K562 (cell line): ENCODE results near the gene COX6A2. TPM values are rescaled to one million over a fixed set of nuclear protein-coding genes. Genes with fewer than 3 reads are reported as not detected.

Experiments used
- ATAC-seq: fragments of 200-7000 bp; cut with Tn5 transposase; 3 replicates; pipeline ENCODE4 v1.9.1; 2020; ENCODE audit warnings: moderate library complexity
- BruUV-seq: library from RNA; stranded (reverse); fragments of 400-500 nt; replicated peaks from 2 replicates; lab custom pipeline; 2021; lab: Mats Ljungman, UMichigan
- CTCF ChIA-PET: fragments of 300-600 bp; formaldehyde crosslinking; extraction: SDS; loops from one replicate; lab custom pipeline; 2021; ENCODE audit warnings: low intra/inter-chr PET ratio; lab: Yijun Ruan, JAX
- POLR2A ChIA-PET: fragments of 300-600, 350-650 bp; sonication (Branson Sonifier 250); formaldehyde crosslinking; extraction: SDS; loops from one replicate; lab custom pipeline; 2021; ENCODE audit warnings: antibody characterized with exemption, inconsistent platforms; lab: Yijun Ruan, JAX
- DNase-seq, 4 experiments: peaks; one replicate each; pipeline versions ENCODE4 v3.0.0 to v3.0.0-alpha.2; 2011 to 2018; ENCODE audit warnings: low spot score in 3 of 4, mixed read lengths in 3 of 4; ENCODE audit errors: extremely low read depth in 1 of 4
- FAIRE-seq: peaks from 2 replicates; lab custom pipeline; 2011; peaks lifted over from hg19 to GRCh38; lab: Jason Lieb, UNC
- H2AFZ ChIP-seq: 2 replicates; pipeline ENCODE4 v1.6.0; 2011; ENCODE audit warnings: low read depth, low read length, control low read depth, inconsistent platforms
- H3K27ac ChIP-seq: fragments of 200-600 bp; 3 replicates; pipeline ENCODE4 v1.8.0; 2011; ENCODE audit warnings: low read depth, mild to moderate bottlenecking, control low read depth, inconsistent platforms, low read length, moderate library complexity, mixed read lengths; ENCODE audit errors: extremely low read depth
- H3K27me3 ChIP-seq, 2 experiments: fragments of 300-600 bp in 1 of 2; 2 replicates in 1 of 2; 3 replicates in 1 of 2; pipeline versions ENCODE4 v1.6.0 to v1.8.0; 2011; ENCODE audit warnings: inconsistent platforms in 2 of 2, low read length in 2 of 2, mild to moderate bottlenecking in 1 of 2, mixed read lengths in 1 of 2, moderate library complexity in 1 of 2; ENCODE audit not compliant: control insufficient read depth in 2 of 2, insufficient read depth in 2 of 2
- H3K36me3 ChIP-seq: fragments of 300-600 bp; 3 replicates; pipeline ENCODE4 v1.8.0; 2011; ENCODE audit warnings: mild to moderate bottlenecking, low read length, inconsistent platforms; ENCODE audit not compliant: control insufficient read depth, insufficient read depth
- H3K4me1 ChIP-seq, 2 experiments: fragments of 200-600 bp in 1 of 2; replicated peaks in 1 of 2; 2 replicates in 1 of 2; 3 replicates in 1 of 2; pipeline versions ENCODE4 v1.5.1 to v1.8.0; 2011; ENCODE audit warnings: inconsistent platforms in 2 of 2, low read length in 2 of 2, mild to moderate bottlenecking in 1 of 2, mixed read lengths in 1 of 2, moderate library complexity in 1 of 2; ENCODE audit not compliant: control insufficient read depth in 2 of 2, insufficient read depth in 2 of 2
- H3K4me2 ChIP-seq: 2 replicates; pipeline ENCODE4 v1.6.1; 2011; ENCODE audit warnings: low read length, control low read depth, inconsistent platforms, mixed read lengths; ENCODE audit not compliant: insufficient read depth
- H3K4me3 ChIP-seq: fragments of 200-600 bp; sonication (generic), shearing (Covaris generic); 2 replicates; pipeline ENCODE4 v1.5.1; 2016; ENCODE audit warnings: control low read depth, inconsistent platforms
- H3K79me2 ChIP-seq: fragments of 200-600 bp; 3 replicates; pipeline ENCODE4 v1.8.0; 2011; ENCODE audit warnings: low read length, inconsistent platforms; ENCODE audit not compliant: control insufficient read depth, insufficient read depth
- H3K9ac ChIP-seq, 2 experiments: 2 replicates each; pipeline versions ENCODE4 v1.6.0 to v1.6.1; 2011; ENCODE audit warnings: low read depth in 2 of 2, low read length in 2 of 2, control low read depth in 1 of 2, inconsistent platforms in 1 of 2, mild to moderate bottlenecking in 1 of 2, mixed read lengths in 1 of 2; ENCODE audit not compliant: insufficient read depth in 1 of 2
- H3K9me1 ChIP-seq: one replicate; pipeline ENCODE4 v1.6.0; 2011; ENCODE audit warnings: inconsistent platforms, mild to moderate bottlenecking, low read length, moderate library complexity; ENCODE audit not compliant: control insufficient read depth, insufficient read depth
- H3K9me3 ChIP-seq: replicated peaks from 2 replicates; pipeline ENCODE4 v1.5.1; 2011; ENCODE audit warnings: low read depth, low read length, inconsistent platforms; ENCODE audit not compliant: control insufficient read depth, insufficient read depth
- H4K20me1 ChIP-seq: replicated peaks from 2 replicates; pipeline ENCODE4 v1.6.1; 2011; ENCODE audit warnings: low read length, inconsistent platforms, mixed read lengths; ENCODE audit not compliant: control insufficient read depth, insufficient read depth
- CBX5 ChIP-seq: IDR thresholded peaks from 2 replicates; pipeline ENCODE4 v1.6.1; 2014; ENCODE audit warnings: low read depth, borderline replicate concordance
- CC2D1A ChIP-seq: fragments of 450-650 bp; IDR thresholded peaks from 2 replicates; pipeline ENCODE4 v1.6.1; 2017; ENCODE audit warnings: mild to moderate bottlenecking
- DNMT1 ChIP-seq: fragments of 450-650 bp; IDR thresholded peaks from 2 replicates; pipeline ENCODE4 v1.6.1; 2016; ENCODE audit warnings: antibody characterized with exemption, mild to moderate bottlenecking
- GTF2B ChIP-seq: IDR thresholded peaks from 2 replicates; pipeline ENCODE4 v1.6.1; 2011; ENCODE audit not compliant: insufficient read length; ENCODE audit errors: extremely low read depth
- KDM4B ChIP-seq, 2 experiments: fragments of 450-650 bp in 1 of 2; sonication (generic) in 1 of 2; IDR thresholded peaks; 2 replicates each; pipeline ENCODE4 v1.6.1; 2016 to 2017; ENCODE audit warnings: borderline replicate concordance in 2 of 2, antibody characterized with exemption in 1 of 2, low read depth in 1 of 2, mild to moderate bottlenecking in 1 of 2
- NFYB ChIP-seq: IDR thresholded peaks from 2 replicates; pipeline ENCODE4 v1.6.1; 2011; ENCODE audit warnings: mild to moderate bottlenecking, moderate library complexity; ENCODE audit not compliant: insufficient read length; ENCODE audit errors: extremely low read depth
- POLR2G ChIP-seq: fragments of 200-400 bp; formaldehyde crosslinking; IDR thresholded peaks from 2 replicates; pipeline ENCODE4 v1.6.1; 2017; ENCODE audit warnings: low read depth, mild to moderate bottlenecking, antibody characterized with exemption, low read length, moderate library complexity
- ZBTB11 ChIP-seq, 3 experiments: fragments of 200-800 bp in 1 of 3; fragments of 250-450 bp in 1 of 3; fragments of 450-650 bp in 1 of 3; sonication (Bioruptor Pico) in 1 of 3; sonication (Bioruptor generic) in 1 of 3; formaldehyde crosslinking in 1 of 3; IDR thresholded peaks; 2 replicates each; pipeline versions ENCODE4 v1.6.1 to v1.8.0; 2016 to 2022; ENCODE audit warnings: mild to moderate bottlenecking in 2 of 3, missing genetic modification characterization in 2 of 3, missing compliant biosample characterization in 1 of 3, moderate library complexity in 1 of 3
- ZBTB33 ChIP-seq: sonication (generic); formaldehyde crosslinking; IDR thresholded peaks from 2 replicates; pipeline ENCODE4 v1.8.1; 2023; ENCODE audit warnings: mild to moderate bottlenecking, missing genetic modification reagents
- ZNF224 ChIP-seq: sonication (generic); formaldehyde crosslinking; IDR thresholded peaks from 2 replicates; pipeline ENCODE4 v1.8.0; 2022; ENCODE audit warnings: mild to moderate bottlenecking, missing genetic modification reagents
- ZNF277 ChIP-seq: fragments of 250-450 bp; sonication (Bioruptor Pico); IDR thresholded peaks from 2 replicates; pipeline ENCODE4 v1.8.0; 2022; ENCODE audit warnings: inconsistent platforms, mild to moderate bottlenecking, moderate library complexity, borderline replicate concordance
- ZNF408 ChIP-seq: fragments of 250-450 bp; sonication (Bioruptor Pico); IDR thresholded peaks from 2 replicates; pipeline ENCODE4 v1.4.0; 2020; ENCODE audit warnings: low read depth, mild to moderate bottlenecking, moderate library complexity
- ZNF668 ChIP-seq: fragments of 250-450 bp; sonication (Bioruptor Pico); IDR thresholded peaks from 2 replicates; pipeline ENCODE4 v1.8.0; 2022; ENCODE audit warnings: mild to moderate bottlenecking, inconsistent platforms
- WGBS: fragments of 100-300 bp; shearing (Covaris generic); methylation state at CpG from one replicate; pipeline ENCODE4 v1.1.6; 2016; ENCODE audit warnings: low coverage, mixed read lengths; ENCODE audit not compliant: insufficient coverage; ENCODE audit errors: missing lambda C conversion rate; 5-methylcytosine and 5-hydroxymethylcytosine counted together
- in situ Hi-C: fragments of 300-500 bp; cut with MboI; formaldehyde crosslinking; loops from 4 replicates; pipeline ENCODE4 v1.15.0; 2018; ENCODE audit warnings: inconsistent platforms, mixed read lengths
- intact Hi-C: fragments of 100-400 bp; cut with micrococcal nuclease; formaldehyde crosslinking; loops from 2 replicates; pipeline ENCODE4 v1.14.2; 2022
- polyA plus RNA-seq, 8 experiments: library from polyadenylated mRNA; depleted of rRNA in 4 of 8; stranded (reverse) in 5 of 8; unstranded in 3 of 8; fragments of >200 nt; fragmentation: Nextera tagmentation in 2 of 8; fragmentation: Illumina TruSeq in 1 of 8; extraction: Ambion mirVana in 2 of 8; extraction: Trizol in 1 of 8; gene quantifications; 2 replicates each; pipeline versions ENCODE4 v1.2.1 to v1.2.3, GENCODE V29; 2011 to 2014; ENCODE audit warnings: inconsistent platforms in 1 of 8, missing spikeins in 1 of 8
- total RNA-seq, 7 experiments: library from RNA; depleted of rRNA in 6 of 7; stranded (reverse); fragments of >200 nt in 6 of 7; fragmentation: Illumina TruSeq in 2 of 7; extraction: Trizol in 2 of 7; gene quantifications; 2 replicates each; pipeline versions ENCODE4 v1.2.1 to v1.2.3, GENCODE V29; 2011 to 2021; ENCODE audit warnings: low replicate concordance in 1 of 7

Gene COX6A2
- total and polyA plus RNA-seq, 9 of the 15 experiments (the other 6 are each of a cell fraction or from before 2014, with no cell fraction given), result not detected

- Histone ChIP-seq H3K9me3 (no peaks in the 10 kb centered on the region), H4K20me1 (no peaks in the 10 kb centered on the region), H3K79me2 (no peaks in the 10 kb centered on the region), H3K4me2 (no peak overlapping the region), H3K4me1 (peaks cover 19 to 52% of the 10 kb centered on the region in 2 experiments; a peak in 4 of 5 replicates), H3K9me1 (no peaks in the 10 kb centered on the region), H3K36me3 (no peaks in the 10 kb centered on the region), H3K27ac (no peak overlapping the region), H3K9ac (no peak overlapping the region), H2AFZ (peak overlapping the region; percentile 17; the same call in 1 of the 2 replicates), H3K27me3 (no peaks in the 10 kb centered on the region), H3K4me3 (no peak overlapping the region)
- 73% methylated on average over 13 of the region's 20 CpGs for WGBS
- peak; percentile 71 to 86 (median 76) for DNase-seq
- in situ Hi-C loops, result no loop called here
- peak; percentile 58 for FAIRE-seq
- ChIA-PET CTCF (no interaction called here), POLR2A (interaction anchor here (1.0 kb wide), 1 partner anchor 12 kb away, joined by 7 read pairs; no protein-coding TSS in a partner anchor)
- BruUV-seq, result no TSS peak
- ATAC-seq, result peak; percentile 64
- intact Hi-C loops, result loop anchor here (5.0 kb wide), 1 partner anchor 50 kb away; no protein-coding TSS in a partner anchor
- TF ChIP-seq ZBTB11 (CRISPR knock-in tag; IDR thresholded peaks at IDR 0.05) (no peak), CC2D1A (0 out of 2 replicates have a peak, but pooled peaks have one; percentile 33), GTF2B (no peak), KDM4B (IDR thresholded peaks at IDR 0.05; ENCODE audit: borderline replicate concordance in 2 of 2, low read depth in 1 of 2) (no peak), ZNF277 (CRISPR knock-in tag) (no peak), CBX5 (no peak), ZBTB33 (peak; percentile 97), NFYB (peak; percentile 80), POLR2G (0 out of 2 replicates have a peak, but pooled peaks have one; percentile 6), ZNF408 (CRISPR knock-in tag) (no peak), ZNF668 (CRISPR knock-in tag) (no peak), ZNF224 (CRISPR knock-in tag) (no peak), DNMT1 (no peak)
These were observed 44.6 kb upstream of the COX6A2 start for GRCh38 chr16:31472709-31473203.
